ENCODE results near the gene CLPTM1L.

The CLPTM1L gene

DNA sequence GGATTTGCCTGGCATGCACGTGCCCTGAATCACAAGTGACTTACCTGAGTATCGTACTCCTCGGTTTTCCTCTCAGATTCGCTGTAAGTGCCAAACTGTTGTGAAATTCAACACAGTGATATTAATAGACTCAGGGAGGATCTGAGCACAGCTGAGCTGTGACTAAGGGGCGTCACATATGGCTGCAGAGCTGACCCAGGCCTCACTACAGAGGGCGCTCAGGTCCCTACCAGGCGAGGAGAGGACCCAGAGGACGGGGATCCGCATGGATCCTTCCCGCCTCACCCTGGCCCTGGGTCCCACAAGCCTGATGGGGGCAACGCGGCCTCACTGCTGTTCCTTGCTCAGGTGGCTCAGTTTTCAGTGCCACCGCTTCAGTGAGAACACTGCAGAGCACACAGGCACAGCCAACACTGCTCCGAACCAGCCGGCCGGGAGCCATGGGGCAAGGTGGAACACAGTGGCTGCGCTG lies 20.1 kb downstream of the CLPTM1L start:
- H3K4me3 ChIP-seq (ENCODE audit: low read depth, low read length) = no peak overlapping the region
- DNase-seq (ENCODE audit: low read depth) = no peak
- no peak for TF ChIP-seq CTCF (IDR thresholded peaks at IDR 0.05; ENCODE audit: low read depth, low read length, missing control alignments)

DNA sequence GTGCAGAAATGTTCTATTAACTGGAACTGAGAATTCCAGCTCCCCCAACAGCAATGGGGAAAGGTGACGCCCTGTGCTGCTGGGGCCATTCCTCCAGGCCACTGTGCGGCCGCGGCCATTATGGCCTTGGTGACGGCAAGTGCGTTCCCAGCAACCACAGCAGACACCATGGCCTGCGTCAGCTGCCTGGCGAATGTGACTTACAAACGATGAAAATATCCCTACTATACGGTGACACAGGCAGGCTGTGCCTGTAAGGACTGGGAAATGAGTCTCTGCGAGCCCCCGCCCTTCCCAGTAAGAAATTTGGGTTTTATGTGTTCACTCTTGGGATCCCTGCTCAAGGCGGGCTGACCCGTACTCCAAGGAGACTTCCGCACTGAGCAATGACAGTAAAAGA lies 20.6 kb downstream of the CLPTM1L start:
- no peak for DNase-seq (ENCODE audit: low read depth)
- no peak overlapping the region for H3K4me3 ChIP-seq (ENCODE audit: low read depth, low read length)
- TF ChIP-seq CTCF (IDR thresholded peaks at IDR 0.05; ENCODE audit: low read depth, low read length, missing control alignments) = no peak

DNA sequence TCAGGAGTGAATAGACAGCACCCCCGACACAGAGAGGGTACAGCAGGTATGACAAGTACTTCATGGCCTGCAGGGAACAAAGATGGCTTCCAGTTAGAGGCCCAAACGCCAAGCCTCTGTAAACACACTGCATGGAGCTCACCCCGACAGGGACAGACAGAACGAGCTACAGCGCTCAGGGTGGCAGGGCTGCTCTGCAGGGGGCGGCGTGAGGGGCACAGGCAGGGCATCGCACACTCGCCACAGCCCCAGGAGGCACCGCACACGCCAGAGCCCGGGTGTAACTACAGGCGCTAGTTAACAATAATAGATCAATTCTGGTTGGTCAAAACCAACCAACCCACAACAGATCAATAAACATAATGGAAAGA lies 21.1 kb downstream of the CLPTM1L start:
- no peak for TF ChIP-seq CTCF (IDR thresholded peaks at IDR 0.05; ENCODE audit: low read depth, low read length, missing control alignments)
- H3K4me3 ChIP-seq (ENCODE audit: low read depth, low read length) = no peak overlapping the region
- DNase-seq (ENCODE audit: low read depth) = no peak

DNA sequence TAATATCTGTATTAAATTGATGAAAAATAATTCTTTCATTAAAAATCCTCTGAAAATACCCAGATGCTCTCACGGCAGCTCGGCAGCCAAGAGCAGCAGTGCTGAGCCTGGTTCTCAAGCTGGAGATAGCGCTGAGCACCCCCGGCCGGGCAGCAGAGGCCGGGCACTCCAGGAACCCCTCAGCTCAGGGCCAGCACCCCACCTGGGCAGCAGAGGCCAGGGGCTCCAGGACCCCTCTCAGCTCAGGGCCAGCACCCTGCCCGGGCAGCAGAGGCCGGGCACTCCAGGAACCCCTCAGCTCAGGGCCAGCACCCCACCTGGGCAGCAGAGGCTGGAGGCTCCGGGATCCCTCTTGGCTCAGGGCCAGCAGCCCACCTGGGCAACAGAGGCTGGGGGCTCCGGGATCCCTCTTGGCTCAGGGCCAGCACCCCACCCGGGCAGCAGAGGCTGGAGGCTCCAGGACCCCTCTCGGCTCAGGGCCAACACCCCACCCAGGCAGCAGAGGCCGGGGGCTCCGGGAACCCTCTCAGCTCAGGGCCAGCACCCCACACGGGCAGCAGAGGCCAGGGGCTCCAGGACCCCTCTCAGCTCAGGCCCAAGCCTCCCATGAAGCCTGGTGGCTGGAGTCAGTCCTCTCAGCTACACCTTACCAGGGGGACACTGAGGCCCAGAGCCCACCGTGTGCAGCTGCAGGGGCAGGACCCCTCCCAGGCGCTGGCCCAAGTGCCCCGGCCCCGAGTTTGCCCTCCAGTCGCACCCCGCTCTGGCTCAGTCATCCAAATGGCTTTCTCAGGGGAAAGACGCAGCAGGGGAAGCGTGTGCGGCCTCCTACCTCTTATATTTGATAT lies 21.7 kb downstream of the CLPTM1L start:
- no peak for DNase-seq (ENCODE audit: low read depth)
- no peak overlapping the region for H3K4me3 ChIP-seq (ENCODE audit: low read depth, low read length)
- no peak for TF ChIP-seq CTCF (IDR thresholded peaks at IDR 0.05; ENCODE audit: low read depth, low read length, missing control alignments)

- no peak overlapping the region for H3K4me3 ChIP-seq (ENCODE audit: low read depth, low read length)
- no peak for DNase-seq (ENCODE audit: low read depth)
- TF ChIP-seq CTCF (IDR thresholded peaks at IDR 0.05; ENCODE audit: low read depth, low read length, missing control alignments) = no peak
These were observed 22.6 kb downstream of the CLPTM1L start for GRCh38 chr5:1322036-1322900.

- no peak overlapping the region for H3K4me3 ChIP-seq (ENCODE audit: low read depth, low read length)
- no peak for TF ChIP-seq CTCF (IDR thresholded peaks at IDR 0.05; ENCODE audit: low read depth, low read length, missing control alignments)
- DNase-seq (ENCODE audit: low read depth) = no peak
These were observed 23.3 kb downstream of the CLPTM1L start for GRCh38 chr5:1321576-1321975.

Data from GM12864 (cell line).